CD4-positive, CD25-positive, alpha-beta regulatory T cell (primary cell): ENCODE results near the gene CUX1. TPM values are rescaled to one million over a fixed set of nuclear protein-coding genes. Genes with fewer than 3 reads are reported as not detected.

Experiments used
- ATAC-seq, 2 donors: fragments of 150-1000 bp; cut with Tn5 transposase; one replicate each; pipeline ENCODE4 v1.10.0; 2021; ENCODE audit warnings: low read depth in 2 of 2, moderate number of reproducible peaks in 2 of 2, moderate library complexity in 1 of 2
- DNase-seq, 3 donors: peaks; one replicate each; pipeline versions ENCODE4 v3.0.0 to v3.0.0-alpha.2; 2012 to 2022; ENCODE audit warnings: mixed read lengths in 1 of 3
- H3K27ac ChIP-seq: one replicate; pipeline ENCODE4 v1.7.0; 2013; ENCODE audit warnings: mild to moderate bottlenecking, low read length; ENCODE audit not compliant: insufficient read depth, poor library complexity, severe bottlenecking
- H3K27me3 ChIP-seq: one replicate; pipeline ENCODE4 v1.7.0; 2013; ENCODE audit warnings: low read length; ENCODE audit not compliant: control insufficient read depth, insufficient read depth
- H3K36me3 ChIP-seq: one replicate; pipeline ENCODE4 v1.7.0; 2013; ENCODE audit warnings: mild to moderate bottlenecking, low read length, moderate library complexity; ENCODE audit not compliant: control insufficient read depth, insufficient read depth
- H3K4me1 ChIP-seq: 2 replicates; pipeline ENCODE4 v1.7.0; 2013; ENCODE audit warnings: mild to moderate bottlenecking, low read length; ENCODE audit not compliant: insufficient read depth, control insufficient read depth, poor library complexity, severe bottlenecking
- H3K4me3 ChIP-seq: one replicate; pipeline ENCODE4 v1.7.0; 2013; ENCODE audit warnings: low read depth, mild to moderate bottlenecking, low read length, moderate library complexity
- H3K9me3 ChIP-seq, 2 experiments: 1 replicate in 1 of 2; 2 replicates in 1 of 2; pipeline ENCODE4 v1.7.0; 2013; ENCODE audit warnings: low read length in 2 of 2, mild to moderate bottlenecking in 1 of 2, moderate library complexity in 1 of 2; ENCODE audit not compliant: control insufficient read depth in 2 of 2
- H3K27ac Mint-ChIP-seq, 3 donors: one replicate each; pipeline ENCODE4 v1.8.0; 2020 to 2022; ENCODE audit warnings: mild to moderate bottlenecking in 3 of 3, mixed read lengths in 3 of 3, moderate library complexity in 2 of 3
- H3K27me3 Mint-ChIP-seq: one replicate; pipeline ENCODE4 v1.8.0; 2022; ENCODE audit warnings: mild to moderate bottlenecking, mixed read lengths
- H3K36me3 Mint-ChIP-seq: one replicate; pipeline ENCODE4 v1.8.0; 2020; ENCODE audit warnings: mixed read lengths
- H3K4me1 Mint-ChIP-seq, 4 donors: one replicate each; pipeline ENCODE4 v1.8.0; 2020 to 2022; ENCODE audit warnings: mixed read lengths in 4 of 4, mild to moderate bottlenecking in 1 of 4
- H3K4me3 Mint-ChIP-seq, 4 donors: one replicate each; pipeline ENCODE4 v1.8.0; 2020 to 2022; ENCODE audit warnings: mild to moderate bottlenecking in 4 of 4, mixed read lengths in 4 of 4, moderate library complexity in 3 of 4
- H3K9me3 Mint-ChIP-seq, 7 donors: one replicate each; pipeline ENCODE4 v1.8.0; 2020 to 2022; ENCODE audit warnings: mixed read lengths in 7 of 7, mild to moderate bottlenecking in 3 of 7, moderate library complexity in 2 of 7
- polyA plus RNA-seq, 4 donors: library from polyadenylated mRNA; unstranded; fragments of 300-500 nt; fragmentation: Illumina TruSeq; gene quantifications; one replicate each; pipeline ENCODE4 v1.2.3, GENCODE V29; 2021
- total RNA-seq: library from RNA; stranded (reverse); gene quantifications from one replicate; pipeline ENCODE4 v1.2.3, GENCODE V29; 2022

The CUX1 gene
- total and polyA plus RNA-seq, 5 donors from 2014 or later = 6.0 to 45.1 (median 7.8) TPM

DNA sequence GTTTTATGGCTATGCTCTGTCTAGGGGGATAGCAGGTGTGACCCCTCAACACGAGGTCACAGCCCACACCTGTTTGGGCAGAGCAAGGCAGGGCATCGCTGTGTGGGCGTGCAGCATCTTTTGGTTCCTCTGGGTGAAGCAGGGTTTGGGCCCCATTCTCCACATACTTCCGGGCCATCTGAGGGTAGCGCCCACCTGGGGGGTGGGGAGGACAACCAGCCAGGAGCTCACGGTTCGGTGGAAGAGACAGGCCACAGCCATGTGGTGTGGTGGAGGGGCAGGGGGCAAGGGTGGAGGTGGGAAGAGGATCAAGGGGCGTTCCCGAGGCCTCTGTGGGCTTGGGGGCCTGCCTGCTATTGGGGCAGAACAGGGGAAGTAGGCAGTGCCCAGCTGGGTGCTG is 471.6 kb downstream of the CUX1 start:
- no peak for ATAC-seq
- Histone ChIP-seq H3K4me1 (peaks cover 33% of the 10 kb centered on the region), H3K27me3 (no peaks in the 10 kb centered on the region), H3K9me3 (no peaks in the 10 kb centered on the region), H3K36me3 (no peaks in the 10 kb centered on the region), H3K27ac (no peak overlapping the region), H3K4me3 (no peak overlapping the region)
- Mint-ChIP-seq H3K27ac (no peak overlapping the region), H3K27me3 (peaks cover 19% of the 10 kb centered on the region), H3K9me3 (no peaks in the 10 kb centered on the region), H3K36me3 (no peaks in the 10 kb centered on the region), H3K4me3 (peak overlapping the region; percentile 15 to 80 (median 68)), H3K4me1 (peaks cover 0 to 38% (median 11%) of the 10 kb centered on the region in 4 donors)
- DNase-seq = no peak

DNA sequence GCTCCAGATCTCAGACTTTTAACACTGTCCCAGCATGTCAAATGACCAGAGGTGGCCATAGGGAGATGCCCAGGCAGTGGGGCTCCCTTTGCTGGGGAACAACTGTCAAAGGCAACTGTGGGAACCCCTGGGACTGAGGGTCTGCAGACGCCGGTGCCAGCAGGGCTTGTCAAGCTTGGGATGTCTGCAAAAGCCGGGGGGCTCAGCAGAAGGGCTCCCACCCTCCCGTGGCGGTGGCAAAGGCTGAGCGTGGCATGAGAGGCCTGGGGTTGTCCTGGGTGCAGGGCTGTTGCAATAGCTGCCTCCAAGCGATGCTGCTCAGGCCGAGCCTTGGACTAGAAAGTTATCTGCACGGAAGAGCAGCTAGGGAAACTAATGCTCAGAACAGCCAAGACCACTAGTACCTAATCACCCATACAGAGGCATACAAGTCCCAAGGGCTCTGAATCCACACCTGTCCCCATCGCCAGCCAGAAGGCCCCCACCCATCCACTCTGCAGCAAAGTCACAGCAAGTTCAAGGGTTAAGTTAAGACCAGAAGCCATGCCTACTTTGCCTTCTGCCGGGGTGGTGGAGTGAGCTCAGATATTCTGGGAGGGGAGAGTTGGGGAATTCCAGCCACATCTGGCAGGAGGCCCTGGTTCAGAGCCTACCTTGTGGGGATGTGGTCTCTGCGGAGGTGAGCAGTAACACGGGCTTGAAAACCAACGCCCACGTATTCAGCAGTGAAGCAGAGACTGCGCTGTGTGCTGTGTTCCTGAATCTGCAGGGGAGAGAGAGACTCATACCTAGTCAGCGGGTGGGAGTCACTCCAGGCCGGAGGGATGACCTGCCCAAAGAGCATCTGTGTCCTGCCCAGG is 473.9 kb downstream of the CUX1 start:
- Mint-ChIP-seq H3K36me3 (no peaks in the 10 kb centered on the region), H3K27me3 (peaks cover 7% of the 10 kb centered on the region), H3K27ac (no peak overlapping the region), H3K4me3 (no peak overlapping the region), H3K9me3 (no peaks in the 10 kb centered on the region), H3K4me1 (peaks cover 0 to 24% (median 5%) of the 10 kb centered on the region in 4 donors)
- Histone ChIP-seq H3K27me3 (no peaks in the 10 kb centered on the region), H3K4me3 (no peak overlapping the region), H3K36me3 (no peaks in the 10 kb centered on the region), H3K4me1 (peaks cover 13% of the 10 kb centered on the region), H3K9me3 (no peaks in the 10 kb centered on the region), H3K27ac (no peak overlapping the region)
- DNase-seq (peak in 1 of 3 donors; percentile 26), ATAC-seq (no peak)

DNA sequence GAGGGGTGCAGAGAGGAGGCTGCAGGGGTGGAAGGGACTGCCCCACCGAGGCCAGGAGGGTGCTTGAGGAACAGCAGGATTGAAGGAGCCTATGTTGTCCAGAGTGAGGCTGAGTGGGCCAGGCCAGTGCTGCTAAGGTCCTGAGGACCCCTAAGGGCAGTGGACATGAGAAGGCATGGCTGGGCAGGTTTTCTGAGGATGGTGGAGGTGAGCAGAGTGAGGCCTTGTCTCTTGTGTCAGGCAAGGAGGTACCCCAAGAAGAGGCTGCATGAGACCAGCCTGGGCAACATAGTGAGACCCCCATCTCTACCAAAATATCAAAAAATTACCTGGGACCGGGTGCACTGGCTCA is 474.5 kb downstream of the CUX1 start:
- Mint-ChIP-seq H3K9me3 (no peaks in the 10 kb centered on the region), H3K27ac (no peak overlapping the region), H3K4me1 (peaks cover 0 to 24% (median 5%) of the 10 kb centered on the region in 4 donors), H3K4me3 (no peak overlapping the region), H3K27me3 (peaks cover 7% of the 10 kb centered on the region), H3K36me3 (no peaks in the 10 kb centered on the region)
- peaks cover 12% of the 10 kb centered on the region for H3K4me1 ChIP-seq
- H3K4me3 ChIP-seq = no peak overlapping the region
- no peak overlapping the region for H3K27ac ChIP-seq
- no peaks in the 10 kb centered on the region for H3K36me3 ChIP-seq
- H3K9me3 ChIP-seq = no peaks in the 10 kb centered on the region
- DNase-seq (no peak), ATAC-seq (no peak)
- no peaks in the 10 kb centered on the region for H3K27me3 ChIP-seq

DNA sequence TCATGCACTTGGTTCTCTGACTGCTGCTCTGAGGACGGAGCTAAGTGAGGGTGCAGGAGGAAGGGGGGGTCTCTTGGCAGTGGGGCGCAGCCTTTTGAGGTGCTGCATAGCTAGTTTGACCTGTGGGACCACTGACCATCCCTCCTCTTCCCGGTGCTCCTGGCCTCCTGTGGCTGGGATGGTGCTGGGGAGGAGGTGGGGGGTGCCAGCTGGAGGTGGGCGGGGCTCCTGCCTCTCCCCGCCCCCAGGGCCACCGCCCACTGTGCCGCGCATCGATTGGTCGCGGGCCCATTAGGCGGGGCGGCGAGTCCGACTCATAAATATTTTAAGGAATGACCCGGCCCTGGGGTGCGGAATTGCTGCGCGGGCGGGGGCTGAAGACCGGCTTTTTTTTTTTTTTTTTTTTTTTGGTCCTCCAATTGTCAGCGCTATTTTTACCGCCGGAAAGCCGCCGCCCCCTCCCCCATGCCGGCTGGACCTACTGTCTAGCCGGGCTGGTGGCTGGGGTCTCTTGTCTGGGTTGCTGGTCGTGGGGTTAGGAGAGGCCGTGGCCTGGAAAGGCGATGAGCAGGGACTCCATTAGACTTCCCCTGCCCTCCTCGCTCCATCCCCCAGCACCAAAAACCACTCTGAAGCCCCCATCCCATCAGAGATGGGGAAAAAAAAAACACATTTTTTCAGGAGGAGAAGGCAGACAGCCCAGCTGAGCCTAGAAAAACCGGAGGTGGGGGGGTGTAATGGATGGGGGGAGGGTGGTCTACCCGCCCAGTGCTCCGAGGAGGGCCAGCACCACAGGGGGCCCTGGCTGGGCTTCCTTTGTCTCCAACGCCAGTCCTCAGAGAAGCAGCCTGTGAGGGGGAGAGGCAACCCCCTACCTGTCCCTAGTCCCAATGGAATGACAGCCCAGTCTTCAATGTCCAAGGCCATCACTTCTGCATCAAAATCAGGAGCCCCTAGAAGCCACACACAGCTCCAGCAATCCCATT is 475.7 kb downstream of the CUX1 start:
- H3K9me3 Mint-ChIP-seq = peaks cover 0 to 1% (median 0%) of the 10 kb centered on the region in 7 donors
- peaks cover 5% of the 10 kb centered on the region for H3K27me3 Mint-ChIP-seq
- no peak for DNase-seq
- no peaks in the 10 kb centered on the region for H3K36me3 ChIP-seq
- H3K4me1 Mint-ChIP-seq = peaks cover 0 to 24% (median 5%) of the 10 kb centered on the region in 4 donors
- H3K4me3 Mint-ChIP-seq = no peak overlapping the region
- ATAC-seq = no peak
- H3K36me3 Mint-ChIP-seq = no peaks in the 10 kb centered on the region
- H3K27ac ChIP-seq = no peak overlapping the region
- H3K27ac Mint-ChIP-seq = no peak overlapping the region
- no peak overlapping the region for H3K4me3 ChIP-seq
- no peaks in the 10 kb centered on the region for H3K27me3 ChIP-seq
- peaks cover 3% of the 10 kb centered on the region for H3K4me1 ChIP-seq
- no peaks in the 10 kb centered on the region for H3K9me3 ChIP-seq

DNA sequence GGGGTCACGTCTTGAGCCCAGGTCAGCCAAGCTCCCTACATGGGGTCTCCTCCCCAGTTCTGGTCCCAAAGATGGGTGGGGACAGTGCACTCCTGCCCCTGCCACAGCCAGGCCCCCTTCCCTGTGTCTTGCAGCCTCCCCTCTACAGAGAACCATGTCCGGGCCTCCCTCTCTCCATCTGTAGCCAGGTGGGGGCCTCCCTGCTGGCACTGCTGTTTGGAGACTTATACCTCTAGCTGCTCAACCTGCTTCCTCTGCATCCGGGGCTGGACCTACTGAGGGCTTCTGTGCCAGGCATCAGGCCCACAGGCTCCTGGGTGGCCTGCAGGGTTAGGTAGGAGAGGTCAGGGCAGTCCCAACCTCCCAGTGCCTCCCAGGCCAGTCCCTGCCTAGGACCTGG is 477.2 kb downstream of the CUX1 start:
- Histone ChIP-seq H3K27me3 (no peaks in the 10 kb centered on the region), H3K4me3 (no peak overlapping the region), H3K27ac (no peak overlapping the region), H3K9me3 (no peaks in the 10 kb centered on the region), H3K4me1 (no peaks in the 10 kb centered on the region), H3K36me3 (no peaks in the 10 kb centered on the region)
- Mint-ChIP-seq H3K27me3 (no peaks in the 10 kb centered on the region), H3K4me1 (peaks cover 0 to 11% (median 5%) of the 10 kb centered on the region in 4 donors), H3K4me3 (no peak overlapping the region), H3K27ac (peak overlapping the region in 1 of 3 donors; percentile 42), H3K9me3 (peaks cover 0 to 1% (median 0%) of the 10 kb centered on the region in 7 donors), H3K36me3 (no peaks in the 10 kb centered on the region)
- DNase-seq = no peak
- ATAC-seq = no peak

DNA sequence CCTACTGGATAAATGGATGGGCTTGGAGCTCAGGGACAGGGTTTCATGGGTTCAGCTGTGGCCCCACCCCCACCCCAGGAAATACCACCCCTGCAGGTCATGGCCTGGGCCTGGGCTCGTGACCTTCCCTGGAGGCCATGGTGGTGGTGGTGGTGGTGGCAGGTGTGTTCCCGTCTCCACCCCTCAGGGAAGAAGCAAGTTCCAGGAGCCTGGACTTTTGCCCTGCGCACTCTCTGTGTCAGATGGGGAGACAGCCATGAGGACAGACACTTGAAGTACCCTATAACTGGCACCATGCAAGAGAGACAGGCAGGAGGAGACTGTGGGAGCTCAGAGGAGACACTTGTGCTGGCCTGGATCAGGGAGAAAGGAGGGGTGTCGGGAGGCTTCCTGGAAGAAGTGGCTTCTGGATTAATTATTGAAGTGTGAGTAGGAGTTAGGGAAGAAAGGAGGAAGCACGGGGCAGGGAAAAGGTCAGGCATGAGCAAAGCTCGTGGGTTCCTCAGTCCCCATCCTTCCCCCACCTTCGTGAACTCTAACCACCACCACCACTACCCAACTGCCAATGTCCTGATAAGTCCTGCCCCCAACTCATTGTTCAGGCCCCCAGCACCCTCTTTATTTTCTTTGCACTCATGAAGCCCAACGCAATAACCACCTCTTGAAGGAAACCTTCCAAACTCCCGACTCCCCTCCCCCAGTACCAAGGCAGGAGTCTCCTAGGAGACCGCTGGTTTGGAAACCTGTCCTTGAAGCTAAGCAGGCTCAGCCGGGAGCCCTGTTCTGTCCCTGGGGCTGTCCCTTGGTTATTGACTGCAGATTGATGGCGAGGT is 478.1 kb downstream of the CUX1 start:
- Mint-ChIP-seq H3K4me1 (peaks cover 0 to 9% (median 5%) of the 10 kb centered on the region in 4 donors), H3K9me3 (peaks cover 0 to 1% (median 0%) of the 10 kb centered on the region in 7 donors), H3K36me3 (no peaks in the 10 kb centered on the region), H3K27me3 (no peaks in the 10 kb centered on the region), H3K4me3 (no peak overlapping the region), H3K27ac (peak overlapping the region in 1 of 3 donors; percentile 21)
- Histone ChIP-seq H3K27me3 (no peaks in the 10 kb centered on the region), H3K9me3 (no peaks in the 10 kb centered on the region), H3K4me3 (no peak overlapping the region), H3K4me1 (no peaks in the 10 kb centered on the region), H3K27ac (no peak overlapping the region), H3K36me3 (no peaks in the 10 kb centered on the region)
- DNase-seq = no peak
- no peak for ATAC-seq

DNA sequence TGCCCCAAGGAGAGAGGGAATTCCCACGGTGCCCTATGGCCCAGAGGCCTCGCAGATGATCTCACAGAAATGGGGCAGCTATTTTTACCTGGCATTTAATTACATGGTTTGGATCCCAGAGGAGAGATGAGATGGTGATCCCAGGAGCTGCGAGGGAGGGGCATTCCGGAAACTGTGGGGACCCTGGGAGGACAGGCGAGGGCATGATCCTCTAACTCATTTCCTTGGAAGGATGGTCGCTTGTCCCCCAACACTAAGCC is 478.7 kb downstream of the CUX1 start:
- H3K4me1 Mint-ChIP-seq = peaks cover 0 to 9% (median 5%) of the 10 kb centered on the region in 4 donors
- ATAC-seq (no peak), DNase-seq (no peak)
- no peaks in the 10 kb centered on the region for H3K27me3 ChIP-seq
- H3K27me3 Mint-ChIP-seq = no peaks in the 10 kb centered on the region
- H3K27ac Mint-ChIP-seq = no peak overlapping the region
- no peaks in the 10 kb centered on the region for H3K36me3 Mint-ChIP-seq
- no peaks in the 10 kb centered on the region for H3K9me3 ChIP-seq
- no peak overlapping the region for H3K4me3 ChIP-seq
- H3K4me1 ChIP-seq = no peaks in the 10 kb centered on the region
- no peaks in the 10 kb centered on the region for H3K36me3 ChIP-seq
- H3K4me3 Mint-ChIP-seq = no peak overlapping the region
- no peak overlapping the region for H3K27ac ChIP-seq
- H3K9me3 Mint-ChIP-seq = peaks cover 0 to 1% (median 0%) of the 10 kb centered on the region in 7 donors
